Ascending aorta (tissue), 2 donors: ENCODE measurements around the gene ASAP2. TPM values are rescaled to one million over a fixed set of nuclear protein-coding genes. Genes with fewer than 3 reads are reported as not detected.
A peak's percentile ranks its signal among the peaks of the same experiment; 100 is the strongest.

Experiments used
- DNase-seq, 2 donors: peaks; one replicate each; pipeline ENCODE4 v3.0.0-alpha.2; 2019; ENCODE audit warnings: low spot score in 2 of 2
- H3K27ac ChIP-seq, 2 donors: fragments of 200-600 bp; sonication (generic); one replicate each; pipeline ENCODE4 v1.5.1; 2016 to 2017; ENCODE audit warnings: mild to moderate bottlenecking in 1 of 2
- H3K27me3 ChIP-seq: fragments of 200-600 bp; sonication (generic); one replicate; pipeline ENCODE4 v1.5.1; 2017
- H3K36me3 ChIP-seq, 2 donors: fragments of 200-600 bp; sonication (generic); one replicate each; pipeline ENCODE4 v1.5.1; 2016
- H3K4me1 ChIP-seq, 2 donors: fragments of 200-600 bp; sonication (generic); one replicate each; pipeline ENCODE4 v1.5.1; 2016 to 2017; ENCODE audit warnings: mild to moderate bottlenecking in 1 of 2
- H3K4me3 ChIP-seq, 2 donors: fragments of 200-600 bp; sonication (generic); one replicate each; pipeline ENCODE4 v1.5.1; 2016 to 2017; ENCODE audit warnings: mild to moderate bottlenecking in 1 of 2
- H3K9me3 ChIP-seq, 2 donors: fragments of 200-600 bp; sonication (generic); one replicate each; pipeline ENCODE4 v1.5.1; 2016
- CTCF ChIP-seq, 3 experiments: fragments of 200-600 bp in 2 of 3; fragments of 450-650 bp in 1 of 3; sonication (generic) in 2 of 3; IDR thresholded peaks; one replicate each; pipeline ENCODE4 v1.5.1; 2016 to 2019; ENCODE audit warnings: antibody characterized with exemption in 3 of 3, mild to moderate bottlenecking in 1 of 3, moderate library complexity in 1 of 3
- intact Hi-C: fragments of 100-400 bp; cut with DNase I; formaldehyde crosslinking; loops from one replicate; pipeline ENCODE4 v1.15.1; 2023
- total RNA-seq: library from RNA; depleted of rRNA; stranded (reverse); fragments of >200 nt; gene quantifications from one replicate; pipeline ENCODE4 v1.1.0, GENCODE V29; 2016

ASAP2 gene
- total RNA-seq, 1 donor from 2014 or later = 56.9 TPM

- Histone ChIP-seq H3K27ac (peak overlapping the region; percentile 73 to 78), H3K27me3 (no peaks in the 10 kb centered on the region), H3K36me3 (peaks cover 35 to 50% of the 10 kb centered on the region in 2 donors), H3K4me1 (peaks cover 0 to 14% of the 10 kb centered on the region in 2 donors), H3K9me3 (no peaks in the 10 kb centered on the region), H3K4me3 (peak overlapping the region in 1 of 2 donors; percentile 4)
- TF ChIP-seq CTCF (IDR thresholded peaks at IDR 0.05) = no peak
- intact Hi-C loops = loop anchor here (5.0 kb wide), 1 partner anchor 140 kb away; the partner anchor contains the start of gene ASAP2
- peak in 1 of 2 donors; percentile 90 for DNase-seq
Observed at GRCh38 chr2:9347411-9347881, 140.8 kb downstream of the ASAP2 start.

- peaks cover 65 to 86% of the 10 kb centered on the region in 2 donors for H3K36me3 ChIP-seq
- no peaks in the 10 kb centered on the region for H3K27me3 ChIP-seq
- no peaks in the 10 kb centered on the region for H3K4me1 ChIP-seq
- H3K4me3 ChIP-seq = no peak overlapping the region
- no peak for TF ChIP-seq CTCF (IDR thresholded peaks at IDR 0.05)
- intact Hi-C loops = no loop called here
- H3K9me3 ChIP-seq = no peaks in the 10 kb centered on the region
- H3K27ac ChIP-seq = no peak overlapping the region
- DNase-seq = peak in 1 of 2 donors; percentile 50
Observed at GRCh38 chr2:9354318-9354717, 147.7 kb downstream of the ASAP2 start.

DNA sequence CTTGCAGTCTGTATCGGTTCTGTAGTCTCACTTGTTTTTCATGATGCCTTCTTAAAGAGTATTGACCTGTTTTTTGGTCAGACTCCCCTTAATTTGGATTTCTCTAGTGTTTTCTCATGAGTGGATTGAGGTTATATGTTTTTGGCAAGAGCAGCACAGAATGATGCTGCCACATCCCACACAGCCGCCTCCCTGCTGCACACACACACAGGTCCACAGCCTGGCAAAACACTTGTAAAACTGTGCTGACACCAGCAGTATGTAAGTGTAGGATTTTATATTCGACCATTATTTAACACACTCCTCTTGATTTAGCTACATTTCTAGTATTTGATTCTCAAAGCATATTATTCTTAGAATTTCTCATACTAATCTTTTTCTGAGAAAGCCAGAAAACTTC lies 148.7 kb downstream of the ASAP2 start:
- peaks cover 70 to 93% of the 10 kb centered on the region in 2 donors for H3K36me3 ChIP-seq
- intact Hi-C loops = no loop called here
- TF ChIP-seq CTCF (IDR thresholded peaks at IDR 0.05) = no peak

GRCh38 chr2:9355716-9356115 lies 149.1 kb downstream of the ASAP2 start:
- H3K27ac ChIP-seq = no peak overlapping the region
- H3K9me3 ChIP-seq = no peaks in the 10 kb centered on the region
- no peak for TF ChIP-seq CTCF (IDR thresholded peaks at IDR 0.05)
- peaks cover 68 to 92% of the 10 kb centered on the region in 2 donors for H3K36me3 ChIP-seq
- no peaks in the 10 kb centered on the region for H3K4me1 ChIP-seq
- H3K4me3 ChIP-seq = no peak overlapping the region
- intact Hi-C loops = no loop called here
- H3K27me3 ChIP-seq = no peaks in the 10 kb centered on the region
- no peak for DNase-seq

More for the DNA sequence above, 148.7 kb downstream of the ASAP2 start:
- Histone ChIP-seq H3K27ac (no peak overlapping the region), H3K4me1 (no peaks in the 10 kb centered on the region), H3K4me3 (no peak overlapping the region), H3K27me3 (no peaks in the 10 kb centered on the region), H3K9me3 (no peaks in the 10 kb centered on the region)
- DNase-seq = no peak

DNA sequence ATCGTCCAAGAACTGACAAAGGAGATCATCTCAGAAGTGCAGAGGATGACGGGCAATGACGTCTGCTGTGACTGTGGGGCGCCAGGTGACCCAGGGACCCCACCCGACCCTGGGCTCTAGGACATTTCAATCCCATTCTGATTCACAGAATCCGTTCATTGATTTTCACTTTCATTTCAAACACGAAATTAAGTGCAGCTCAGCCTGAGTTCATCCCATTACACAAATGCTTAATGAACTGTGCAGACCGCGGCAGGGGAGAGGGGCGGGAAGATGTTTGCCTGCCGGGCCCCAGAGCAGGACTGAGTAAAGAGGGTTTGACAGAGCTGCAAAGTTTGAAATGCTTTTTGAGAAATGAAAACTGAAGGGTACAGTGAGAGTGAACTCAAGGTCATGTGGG lies 149.6 kb downstream of the ASAP2 start:
- H3K4me3 ChIP-seq = peak overlapping the region in 1 of 2 donors; percentile 2
- no peak for TF ChIP-seq CTCF (IDR thresholded peaks at IDR 0.05)
- intact Hi-C loops = no loop called here
- H3K27ac ChIP-seq = no peak overlapping the region
- DNase-seq = peak in 1 of 2 donors; percentile 37
- no peaks in the 10 kb centered on the region for H3K9me3 ChIP-seq
- H3K27me3 ChIP-seq = no peaks in the 10 kb centered on the region
- H3K4me1 ChIP-seq = no peaks in the 10 kb centered on the region
- H3K36me3 ChIP-seq = peaks cover 68 to 91% of the 10 kb centered on the region in 2 donors

DNA sequence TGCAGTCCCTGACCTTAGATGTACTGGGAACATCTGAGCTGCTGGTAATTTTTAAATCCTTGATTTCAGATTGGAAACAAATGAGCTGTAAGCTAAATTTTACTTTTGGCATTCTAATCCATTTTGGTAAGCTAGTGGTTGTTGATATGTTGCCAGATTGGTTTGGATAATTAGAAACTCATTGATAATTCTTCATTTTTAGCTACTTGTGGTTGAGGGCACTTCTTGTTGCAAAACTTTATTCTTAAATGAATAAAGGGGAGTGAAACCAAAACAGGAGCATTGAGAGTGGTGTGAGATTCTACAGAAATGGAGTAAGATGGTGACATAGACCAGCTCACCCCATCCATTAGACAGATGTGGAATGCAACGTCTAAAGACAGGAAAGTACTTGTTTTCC lies 152.2 kb downstream of the ASAP2 start:
- no peaks in the 10 kb centered on the region for H3K9me3 ChIP-seq
- intact Hi-C loops = no loop called here
- H3K27me3 ChIP-seq = no peaks in the 10 kb centered on the region
- H3K4me1 ChIP-seq = no peaks in the 10 kb centered on the region
- DNase-seq = no peak
- peaks cover 43 to 89% of the 10 kb centered on the region in 2 donors for H3K36me3 ChIP-seq
- no peak for TF ChIP-seq CTCF (IDR thresholded peaks at IDR 0.05)
- no peak overlapping the region for H3K27ac ChIP-seq
- no peak overlapping the region for H3K4me3 ChIP-seq
